Fibroblast of the conjunctiva (primary cell): ENCODE data around the gene NANOS2.
A peak's percentile ranks its signal among the peaks of the same experiment; 100 is the strongest.
"Not testable (repeated sequence)": the region's sequence is repeated elsewhere in the genome, so short reads cannot be mapped to it uniquely, and the experiment has no call there.

Experiments used
- DNase-seq: peaks from one replicate; pipeline ENCODE4 v3.0.0-alpha.2; 2010; ENCODE audit warnings: low read depth

The NANOS2 gene

DNA sequence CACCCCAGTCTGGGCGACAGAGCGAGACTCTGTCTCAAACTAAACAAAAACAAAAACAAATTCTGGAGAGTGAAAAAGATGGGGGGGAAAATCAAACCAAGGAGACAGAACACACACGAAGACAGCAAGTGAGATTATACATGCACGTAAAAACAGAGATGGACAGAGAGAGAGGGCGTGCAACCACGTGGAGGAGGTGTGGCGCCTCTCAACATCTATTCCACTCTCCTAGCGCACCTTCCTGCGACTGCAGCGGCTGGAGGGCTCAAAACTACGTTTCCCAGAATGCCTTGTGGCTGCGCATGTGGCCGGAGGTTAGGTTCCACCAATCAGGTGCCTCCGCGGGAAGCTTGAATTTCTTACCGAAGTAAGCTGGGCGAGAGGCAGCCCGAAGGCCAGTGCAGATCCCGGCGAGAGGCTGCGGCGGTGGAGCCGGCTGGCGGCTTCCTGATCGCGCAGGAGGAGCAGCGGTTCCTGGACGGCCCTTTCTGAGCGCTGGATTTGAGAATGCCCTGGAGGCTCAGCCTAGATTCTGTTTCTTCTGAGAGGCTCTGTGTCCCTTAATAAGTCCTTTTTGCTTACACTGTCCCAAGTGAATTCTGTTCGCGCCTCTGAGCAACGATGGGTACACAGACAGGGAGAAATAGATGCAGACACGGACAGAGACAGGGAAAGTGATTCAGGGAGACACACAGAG, 13.1 kb upstream of the NANOS2 start:
- DNase-seq: peak; percentile 72

GRCh38 chr19:45924891-45925447, 10.4 kb upstream of the NANOS2 start:
- no peak for DNase-seq

- no peak for DNase-seq
These were observed 7.7 kb upstream of the NANOS2 start for GRCh38 chr19:45922281-45922680.

DNA sequence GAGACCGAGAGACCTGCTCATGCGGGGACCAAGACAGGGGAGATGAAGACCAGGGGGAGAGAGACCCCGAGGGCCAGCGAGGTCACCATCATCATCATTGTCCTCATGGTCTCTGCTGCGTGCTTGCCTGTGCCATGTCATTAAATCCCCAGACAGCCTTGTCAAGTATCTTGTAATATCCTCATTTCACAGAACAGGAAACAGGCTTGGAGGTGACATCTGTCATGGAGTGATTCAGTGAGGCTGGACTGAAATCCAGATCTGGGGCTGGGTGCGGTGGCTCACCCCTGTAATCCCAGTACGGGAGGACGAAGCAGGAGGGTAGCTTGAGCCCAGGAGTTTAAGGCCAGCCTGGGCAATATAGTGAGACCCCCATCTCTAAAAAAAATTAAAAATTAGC, 5.9 kb upstream of the NANOS2 start:
- no peak for DNase-seq

GRCh38 chr19:45919678-45920077, 5.1 kb upstream of the NANOS2 start:
- DNase-seq: no peak

- DNase-seq: no peak
These were observed 4.1 kb upstream of the NANOS2 start for GRCh38 chr19:45918721-45919120.

- DNase-seq: no peak
These were observed 3.0 kb upstream of the NANOS2 start for GRCh38 chr19:45917421-45918091.

GRCh38 chr19:45911291-45911690, 3.3 kb downstream of the NANOS2 start:
- DNase-seq: no peak

GRCh38 chr19:45908956-45909355, 5.6 kb downstream of the NANOS2 start:
- DNase-seq: no peak

DNA sequence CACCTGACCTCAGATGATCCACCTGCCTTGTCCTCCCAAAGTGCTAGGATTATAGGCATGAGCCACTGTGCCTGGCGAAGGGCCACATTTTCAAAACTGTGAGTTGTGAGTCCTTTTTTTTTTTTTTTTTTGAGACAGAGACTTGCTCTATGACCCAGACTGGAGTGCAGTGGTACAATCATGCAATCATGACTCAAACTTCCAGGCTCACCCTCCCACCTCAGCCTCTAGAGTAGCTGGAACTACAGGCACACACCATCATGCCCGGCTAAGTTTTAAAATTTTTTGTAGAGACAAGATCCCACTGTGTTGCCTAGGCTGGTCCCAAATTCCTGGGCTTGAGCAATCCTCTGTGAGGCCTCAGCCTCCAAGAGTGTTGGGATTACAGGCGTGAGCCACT, 8.4 kb downstream of the NANOS2 start:
- DNase-seq: no peak

- DNase-seq: no peak
These were observed 9.6 kb downstream of the NANOS2 start for GRCh38 chr19:45905011-45905410.

DNA sequence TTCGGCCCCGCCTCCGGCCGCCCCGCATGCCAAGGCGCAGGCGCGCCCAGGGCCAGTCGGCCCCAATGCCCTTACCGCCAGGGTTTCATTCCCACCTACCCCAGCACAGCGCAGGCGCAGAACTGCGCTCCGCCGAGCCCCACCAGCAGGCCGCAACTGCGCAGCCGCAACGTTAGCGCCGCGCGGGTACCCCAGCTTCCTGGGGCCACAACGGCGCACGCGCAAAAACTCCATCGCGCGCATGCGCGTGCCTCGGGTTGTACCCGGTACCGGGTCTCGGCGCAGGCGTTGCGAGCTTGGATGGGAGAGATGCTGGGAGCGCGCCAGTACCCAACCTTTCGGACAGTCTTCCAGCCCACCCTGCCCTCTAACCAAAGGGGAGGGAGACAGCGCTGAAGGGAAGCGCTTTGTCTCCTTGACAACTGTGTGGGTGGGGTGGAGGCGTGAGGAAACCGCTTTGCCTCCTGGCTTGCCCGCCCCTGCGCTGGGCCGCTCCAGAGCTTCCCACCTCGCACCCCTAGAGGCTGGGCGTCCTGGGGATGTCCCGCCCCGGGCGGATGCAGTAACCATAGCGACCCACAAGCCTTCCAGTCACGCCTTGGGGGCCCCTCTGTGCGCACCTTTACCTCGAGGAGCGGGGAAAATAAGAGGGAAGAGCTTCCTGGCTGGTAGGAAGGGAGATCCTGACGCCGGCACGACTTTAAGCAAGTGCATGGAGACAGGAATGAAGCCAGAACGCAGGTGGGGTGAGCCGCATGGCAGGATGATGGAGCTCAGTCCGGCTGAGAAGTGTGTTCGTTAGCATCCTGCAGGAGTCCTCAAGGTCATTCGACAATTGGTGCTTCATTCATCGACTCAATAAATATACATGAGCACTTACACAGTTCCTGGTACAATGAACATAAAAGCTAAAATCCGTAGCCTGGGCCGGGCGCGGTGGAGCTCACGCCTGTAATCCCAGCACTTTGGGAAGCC, 11.6 kb downstream of the NANOS2 start:
- DNase-seq: peak; percentile 96

DNA sequence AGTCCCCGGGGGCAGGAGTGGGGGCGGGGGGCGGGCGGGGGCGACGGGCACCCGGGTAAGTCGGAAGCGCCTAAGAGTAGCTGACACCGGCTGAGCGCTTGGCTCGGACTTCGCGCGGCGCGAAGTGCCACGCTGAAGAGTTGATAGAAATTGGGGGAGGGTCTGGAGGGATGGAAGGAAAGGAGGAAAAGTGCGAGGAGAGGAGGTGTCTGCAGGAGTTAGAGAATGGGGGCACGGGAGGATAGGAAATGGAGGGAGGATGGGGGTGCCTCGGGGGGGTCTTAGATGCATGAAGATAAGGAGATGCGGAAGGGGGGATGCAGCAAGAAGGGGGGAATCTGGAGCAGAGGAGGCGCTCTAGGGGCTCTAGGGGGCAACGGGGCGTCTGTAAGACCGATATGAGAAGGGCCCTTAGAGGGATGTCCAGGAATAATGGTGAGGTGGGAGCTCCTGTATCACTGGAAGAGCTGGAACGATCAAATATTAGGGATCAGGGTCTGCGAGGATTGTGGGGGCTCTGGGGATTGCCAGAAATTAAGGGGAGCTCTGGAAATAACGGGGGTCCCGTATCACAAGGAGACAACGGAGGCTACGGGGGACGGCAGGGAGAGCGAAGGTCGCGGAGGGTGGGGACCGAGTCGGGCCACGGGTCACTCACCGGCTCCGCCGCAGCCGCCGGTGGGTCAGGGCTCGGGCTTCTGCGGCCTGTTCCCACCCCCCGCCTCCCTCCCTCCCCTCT, 12.5 kb downstream of the NANOS2 start, which contains the start of gene MYPOP:
TSS of gene MYPOP (minus strand) at position 702 of the 739 bp plus-strand sequence. CDS start 840 bp downstream, outside the sequence.
- DNase-seq: no peak

DNA sequence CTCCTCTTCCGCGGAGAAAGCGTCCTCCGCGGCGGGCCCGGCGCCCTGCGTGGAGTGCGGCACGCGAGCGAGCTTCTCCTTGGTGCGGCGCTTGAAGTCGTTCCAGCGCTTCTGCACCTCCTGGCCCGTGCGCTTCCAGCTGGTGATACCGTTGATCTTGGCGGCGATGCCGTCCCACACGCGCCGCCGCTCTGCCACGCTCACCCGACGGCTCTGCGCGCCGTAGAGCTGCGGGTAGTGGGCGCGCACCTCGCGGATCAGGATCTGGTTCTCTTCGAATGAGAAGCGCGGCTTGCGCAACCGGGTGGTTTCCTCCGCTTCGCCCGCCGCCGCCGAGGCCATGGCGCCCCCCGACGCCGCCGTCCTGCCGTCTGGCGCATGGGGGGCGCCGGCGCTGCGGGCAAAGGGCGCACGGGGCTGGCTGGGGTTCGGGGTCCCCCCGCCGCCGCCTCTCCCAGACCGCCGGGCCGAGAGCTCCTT, 13.1 kb downstream of the NANOS2 start:
- DNase-seq: no peak

GRCh38 chr19:45900738-45901431, 13.7 kb downstream of the NANOS2 start:
- no peak for DNase-seq

DNA sequence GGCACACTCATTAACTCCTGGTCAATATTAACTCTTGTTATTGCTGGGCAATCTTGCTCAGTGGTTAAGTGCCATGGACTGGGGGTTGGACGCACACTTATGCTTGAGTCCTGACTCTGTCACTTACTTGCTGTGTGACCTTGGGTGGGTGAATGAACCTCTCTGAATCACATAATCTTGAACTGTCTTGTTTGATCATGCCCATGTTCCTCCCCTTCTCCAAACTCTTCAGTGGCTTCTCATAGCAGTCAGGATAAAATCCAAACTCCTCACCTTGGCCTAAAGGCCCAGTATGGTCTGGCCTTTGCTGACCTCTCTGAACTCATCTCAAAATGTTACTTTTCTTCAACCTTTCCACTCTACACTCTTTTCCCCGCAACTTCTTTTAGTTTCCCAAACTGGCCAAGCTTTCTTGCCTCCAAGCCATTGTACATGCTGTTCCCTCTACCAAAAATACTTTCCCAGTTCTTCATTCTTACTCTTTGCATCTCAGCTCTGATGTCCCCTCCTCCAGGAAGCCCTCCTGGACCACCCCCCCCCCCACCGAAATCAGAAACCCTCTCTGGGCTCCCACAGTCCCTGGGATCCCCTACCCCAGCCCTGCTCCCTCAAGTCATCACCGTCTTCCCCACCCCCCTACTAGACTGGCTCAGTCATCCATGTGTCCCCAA, 14.5 kb downstream of the NANOS2 start:
- DNase-seq: no peak

GRCh38 chr19:45899253-45899652, 15.3 kb downstream of the NANOS2 start:
- no peak for DNase-seq

DNA sequence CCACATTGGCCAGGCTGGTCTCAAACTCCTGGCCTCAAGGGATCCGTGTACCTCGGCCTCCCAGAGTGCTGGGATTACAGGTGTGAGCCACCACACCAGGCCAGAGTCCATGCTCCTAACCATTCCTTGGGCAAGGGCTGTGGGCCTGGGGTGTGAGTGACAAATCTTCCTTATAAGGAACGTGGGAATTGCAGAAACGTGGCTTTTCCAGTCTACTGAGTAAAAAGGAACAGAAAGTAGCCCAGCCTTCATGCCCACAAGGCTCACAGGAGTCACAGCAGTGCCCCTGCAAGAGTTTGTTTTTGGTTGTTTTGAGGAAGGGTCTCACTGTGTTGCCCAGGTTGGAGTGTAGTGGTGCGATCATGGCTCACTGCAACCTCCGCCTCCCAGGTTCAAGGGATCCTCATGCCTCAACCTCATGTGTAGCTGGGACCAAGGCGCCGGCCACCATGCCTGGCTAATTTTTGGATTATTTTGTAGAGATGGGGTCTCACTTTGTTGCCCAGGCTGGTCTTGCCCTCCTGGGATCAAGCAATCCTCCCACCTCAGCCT, 17.2 kb downstream of the NANOS2 start:
- no peak for DNase-seq

GRCh38 chr19:45895983-45896599, 18.5 kb downstream of the NANOS2 start:
- DNase-seq: not testable (repeated sequence)
